Ramos (cell line): Measurements from ENCODE around the gene JAG1.
"Not testable (repeated sequence)": the region's sequence is repeated elsewhere in the genome, so short reads cannot be mapped to it uniquely, and the experiment has no call there.

Experiments used
- in situ Hi-C: fragments of 300-500 bp; cut with MboI; formaldehyde crosslinking; loops from one replicate; pipeline ENCODE4 v1.14.3; 2022; ENCODE audit warnings: low sequenced_read_pairs; ENCODE audit not compliant: unreplicated experiment

The JAG1 gene

DNA sequence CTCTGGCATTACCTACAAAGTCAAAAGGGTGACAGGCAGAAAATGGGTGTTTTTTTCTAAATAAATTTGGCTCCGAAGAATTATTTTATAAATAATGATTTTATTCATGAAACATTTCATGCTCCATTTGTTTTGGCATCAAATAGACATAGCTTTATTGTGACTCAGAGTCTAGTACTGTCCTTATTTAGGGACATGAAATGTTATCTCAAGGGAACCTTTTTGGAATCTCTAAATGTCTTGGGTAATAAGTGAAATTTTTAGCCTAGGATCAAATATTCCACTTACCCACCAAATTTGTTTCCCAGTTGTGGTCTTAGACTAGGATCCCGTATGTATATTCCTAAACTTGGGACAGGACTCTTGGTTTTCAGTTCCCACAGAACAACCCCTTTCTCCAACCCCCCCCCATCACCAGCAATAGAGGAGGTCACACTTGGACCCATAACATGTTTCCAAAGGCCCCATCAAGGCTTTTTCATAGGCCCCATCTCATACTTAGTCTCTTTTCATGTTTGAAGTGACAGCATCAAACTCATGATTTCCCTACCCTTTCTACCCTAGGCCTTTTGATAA is 81.8 kb downstream of the JAG1 start:
- in situ Hi-C loops, result no loop called here

DNA sequence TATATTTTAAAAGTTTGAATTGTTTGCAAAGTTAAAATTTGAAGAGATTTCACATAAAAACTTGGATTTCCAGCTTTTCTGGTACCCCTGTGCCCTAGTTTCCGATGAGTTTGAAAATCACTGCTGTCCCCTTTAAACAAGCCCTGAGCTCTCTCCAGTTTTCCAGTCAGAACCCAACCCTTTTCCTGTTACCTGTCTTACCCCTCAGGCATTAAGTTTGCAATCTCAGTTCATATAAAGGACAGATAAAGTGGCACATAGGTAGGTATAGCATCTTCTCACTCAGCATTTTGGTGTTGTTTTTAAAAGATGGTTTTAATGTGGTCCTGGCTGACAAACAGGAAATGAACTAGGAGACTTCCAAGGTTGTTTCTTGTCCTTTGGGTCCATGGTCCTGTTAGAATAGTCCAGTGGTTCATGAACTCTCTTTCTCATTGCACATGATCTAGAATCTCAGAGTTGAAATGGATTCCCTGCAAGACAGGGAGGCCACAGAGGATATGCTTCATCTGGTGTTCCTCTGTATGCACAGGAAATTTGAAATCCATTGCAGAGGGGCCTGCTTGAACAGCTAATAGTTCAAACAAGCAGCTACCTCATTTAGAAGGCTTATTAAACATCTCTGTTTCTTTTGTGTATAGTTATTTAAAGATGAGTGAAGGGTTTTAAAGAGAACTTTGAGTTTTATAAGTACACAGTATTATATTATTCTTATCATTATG is 82.7 kb downstream of the JAG1 start:
- in situ Hi-C loops, result no loop called here

GRCh38 chr20:10590446-10590845 is 83.4 kb downstream of the JAG1 start:
- in situ Hi-C loops, result not testable (repeated sequence)
